ENCODE data around the gene OR4K2.

OR4K2 gene

GRCh38 chr14:19911114-19911513, 36.2 kb downstream of the OR4K2 start:
- no peaks in the 10 kb centered on the region for H3K27me3 ChIP-seq
- no peaks in the 10 kb centered on the region for H3K9me3 ChIP-seq
- H3K4me1 ChIP-seq (ENCODE audit: control insufficient read depth in 1 of 2, insufficient read depth in 1 of 2, low read depth in 1 of 2, low read length in 1 of 2), result no peaks in the 10 kb centered on the region
- H3K36me3 ChIP-seq, result no peaks in the 10 kb centered on the region
- H3K27ac ChIP-seq, result no peak overlapping the region
- no peak overlapping the region for H3K4me3 ChIP-seq (ENCODE audit: low read depth in 1 of 2, low read length in 1 of 2)
- TF ChIP-seq CTCF (IDR thresholded peaks at IDR 0.05), result no peak

GRCh38 chr14:19917243-19917642, 42.3 kb downstream of the OR4K2 start:
- no peak for TF ChIP-seq CTCF (IDR thresholded peaks at IDR 0.05)

GRCh38 chr14:19917955-19918518, 43.1 kb downstream of the OR4K2 start:
- Histone ChIP-seq H3K27ac (no peak overlapping the region), H3K4me1 (ENCODE audit: control insufficient read depth in 1 of 2, insufficient read depth in 1 of 2, low read depth in 1 of 2, low read length in 1 of 2) (no peaks in the 10 kb centered on the region), H3K9me3 (no peaks in the 10 kb centered on the region), H3K4me3 (ENCODE audit: low read depth in 1 of 2, low read length in 1 of 2) (no peak overlapping the region), H3K36me3 (no peaks in the 10 kb centered on the region), H3K27me3 (no peaks in the 10 kb centered on the region)
- TF ChIP-seq CTCF (IDR thresholded peaks at IDR 0.05), result no peak

More at GRCh38 chr14:19917243-19917642, 42.3 kb downstream of the OR4K2 start:
- no peak overlapping the region for H3K27ac ChIP-seq
- H3K4me3 ChIP-seq (ENCODE audit: low read depth in 1 of 2, low read length in 1 of 2), result no peak overlapping the region
- no peaks in the 10 kb centered on the region for H3K27me3 ChIP-seq
- H3K4me1 ChIP-seq (ENCODE audit: control insufficient read depth in 1 of 2, insufficient read depth in 1 of 2, low read depth in 1 of 2, low read length in 1 of 2), result no peaks in the 10 kb centered on the region
- H3K36me3 ChIP-seq, result no peaks in the 10 kb centered on the region
- H3K9me3 ChIP-seq, result no peaks in the 10 kb centered on the region

GRCh38 chr14:19918553-19919264, 43.8 kb downstream of the OR4K2 start:
- H3K27me3 ChIP-seq, result no peaks in the 10 kb centered on the region
- TF ChIP-seq CTCF (IDR thresholded peaks at IDR 0.05), result no peak
- H3K4me1 ChIP-seq (ENCODE audit: control insufficient read depth in 1 of 2, insufficient read depth in 1 of 2, low read depth in 1 of 2, low read length in 1 of 2), result no peaks in the 10 kb centered on the region
- no peaks in the 10 kb centered on the region for H3K36me3 ChIP-seq
- no peaks in the 10 kb centered on the region for H3K9me3 ChIP-seq
- no peak overlapping the region for H3K4me3 ChIP-seq (ENCODE audit: low read depth in 1 of 2, low read length in 1 of 2)
- no peak overlapping the region for H3K27ac ChIP-seq

GRCh38 chr14:19920021-19920657, 45.2 kb downstream of the OR4K2 start, which contains the start of gene OR4K5:
TSS of gene OR4K5 (plus strand) at chr14:19920607. CDS start at chr14:19920607, 0 bp downstream.
- H3K27ac ChIP-seq, result no peak within 1 kb of the TSS
- TF ChIP-seq CTCF (IDR thresholded peaks at IDR 0.05), result no peak
- H3K4me3 ChIP-seq (ENCODE audit: low read depth in 1 of 2, low read length in 1 of 2), result no peak within 1 kb of the TSS
- no peaks in the 10 kb centered on the region for H3K4me1 ChIP-seq (ENCODE audit: control insufficient read depth in 1 of 2, insufficient read depth in 1 of 2, low read depth in 1 of 2, low read length in 1 of 2)
- H3K36me3 ChIP-seq, result no peaks in the 10 kb centered on the region
- H3K27me3 ChIP-seq, result no peaks in the 10 kb centered on the region
- no peaks in the 10 kb centered on the region for H3K9me3 ChIP-seq

Measured in neutrophil (primary cell).